Epidermal melanocyte (primary cell): ENCODE measurements around the gene CGNL1.

ENCODE experiments used
- DNase-seq: peaks from one replicate; pipeline ENCODE4 v3.0.0; 2011; ENCODE audit warnings: low spot score; ENCODE audit not compliant: insufficient read length

CGNL1 gene

DNA sequence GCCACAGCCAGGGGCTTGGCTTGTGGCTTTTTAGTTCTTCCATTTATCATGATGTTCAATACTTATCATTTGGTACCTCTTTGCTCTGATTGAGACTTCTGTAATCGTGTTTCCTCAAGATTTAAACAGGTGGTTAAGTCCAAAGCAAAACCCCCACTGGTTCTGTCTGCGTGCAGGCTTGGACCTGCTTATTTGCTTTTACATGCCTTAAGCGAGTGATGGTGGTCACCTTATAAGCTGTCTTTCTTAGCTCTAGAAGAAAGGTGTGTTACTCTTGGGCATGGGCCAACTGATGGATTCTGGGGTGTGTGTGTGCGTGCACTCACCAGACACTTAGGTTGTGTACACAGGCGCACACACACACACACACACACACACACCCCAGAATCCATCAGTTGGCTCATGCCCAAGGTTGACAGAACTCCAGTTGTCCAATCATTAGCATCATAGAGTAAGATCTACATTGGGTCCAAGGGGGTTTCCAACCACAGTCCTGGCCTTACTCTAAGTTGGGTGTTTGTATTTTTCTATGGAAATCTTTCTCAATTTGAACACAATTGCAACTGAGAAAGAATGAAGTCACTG is 216.6 kb downstream of the CGNL1 start:
- DNase-seq: no peak

- DNase-seq: no peak
These were observed 218.2 kb downstream of the CGNL1 start for GRCh38 chr15:57594479-57594878.

- no peak for DNase-seq
These were observed 218.9 kb downstream of the CGNL1 start for GRCh38 chr15:57595011-57595866.

GRCh38 chr15:57596301-57596855 is 220.1 kb downstream of the CGNL1 start:
- DNase-seq: no peak

- DNase-seq: no peak
These were observed 220.7 kb downstream of the CGNL1 start for GRCh38 chr15:57596978-57597377.

DNA sequence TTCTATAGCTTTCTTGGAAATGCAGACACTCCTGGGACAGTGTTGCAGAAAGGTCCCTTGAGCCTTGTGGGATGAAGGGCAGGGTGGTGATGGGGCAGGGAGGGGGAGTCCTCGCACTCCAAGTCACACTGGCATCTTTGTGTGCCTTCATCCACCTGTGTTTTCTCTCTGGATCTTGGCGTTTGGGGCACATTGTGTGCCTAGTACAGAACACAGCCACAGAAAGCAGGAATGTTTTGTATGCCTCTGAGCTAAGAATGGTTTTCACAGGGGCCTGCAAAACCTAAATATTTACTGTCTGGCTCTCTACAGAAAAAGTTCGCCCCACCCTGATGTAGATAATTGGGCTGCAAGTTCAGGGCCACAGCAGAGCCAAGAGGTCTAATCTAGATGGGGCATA is 221.1 kb downstream of the CGNL1 start:
- DNase-seq: no peak

- DNase-seq: no peak
These were observed 222.0 kb downstream of the CGNL1 start for GRCh38 chr15:57598346-57598745.

DNA sequence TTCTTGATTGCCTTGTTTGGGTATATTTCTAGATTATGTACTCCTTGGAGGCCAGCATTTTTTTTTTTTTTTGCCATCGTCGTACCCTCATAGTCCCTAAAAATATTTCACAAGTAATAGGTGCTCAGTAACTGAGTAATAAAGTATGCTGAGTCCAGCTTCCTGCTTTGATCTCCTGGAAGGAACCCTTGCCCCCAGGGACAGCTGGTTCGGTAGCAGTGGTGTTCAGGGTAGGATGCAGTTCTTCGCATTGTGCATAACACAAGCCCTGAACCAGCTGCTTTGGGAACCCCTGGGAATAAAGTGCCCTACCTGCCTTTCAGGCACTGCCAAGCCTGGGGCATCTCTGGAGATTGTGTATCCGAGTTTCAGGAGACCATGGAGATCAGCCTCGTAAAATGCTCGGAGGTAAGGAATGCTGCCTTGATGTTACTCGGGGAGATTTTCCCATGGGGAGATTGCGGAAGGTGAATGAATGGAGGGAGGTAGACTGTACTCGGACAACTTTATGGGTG is 223.0 kb downstream of the CGNL1 start:
- no peak for DNase-seq

- DNase-seq: no peak
These were observed 223.9 kb downstream of the CGNL1 start for GRCh38 chr15:57600197-57600596.
